NB4 (cell line): ENCODE measurements around the gene TMEM18.

Experiments
- DNase-seq: peaks from one replicate; pipeline ENCODE4 v3.0.0; 2010; ENCODE audit warnings: low read depth
- H3K4me3 ChIP-seq: one replicate; pipeline ENCODE4 v1.5.1; 2011; ENCODE audit warnings: mild to moderate bottlenecking, low read depth, low read length, moderate library complexity
- MYC ChIP-seq: IDR thresholded peaks from 2 replicates; pipeline ENCODE4 v1.6.1; 2011; ENCODE audit warnings: low read depth, low read length
- POLR2A ChIP-seq: IDR thresholded peaks from 2 replicates; pipeline ENCODE4 v1.6.1; 2011; ENCODE audit warnings: mild to moderate bottlenecking; ENCODE audit not compliant: insufficient read length; ENCODE audit errors: extremely low read depth
- TF ChIP-seq, protein P1 (sequence below): IDR thresholded peaks from 2 replicates; pipeline ENCODE4 v1.6.1; 2011; ENCODE audit warnings: low read depth, low read length
- TF ChIP-seq, protein P2 (sequence below): IDR thresholded peaks from one replicate; pipeline ENCODE4 v1.5.1; 2012; ENCODE audit warnings: low read depth, low read length

TMEM18 gene

DNA sequence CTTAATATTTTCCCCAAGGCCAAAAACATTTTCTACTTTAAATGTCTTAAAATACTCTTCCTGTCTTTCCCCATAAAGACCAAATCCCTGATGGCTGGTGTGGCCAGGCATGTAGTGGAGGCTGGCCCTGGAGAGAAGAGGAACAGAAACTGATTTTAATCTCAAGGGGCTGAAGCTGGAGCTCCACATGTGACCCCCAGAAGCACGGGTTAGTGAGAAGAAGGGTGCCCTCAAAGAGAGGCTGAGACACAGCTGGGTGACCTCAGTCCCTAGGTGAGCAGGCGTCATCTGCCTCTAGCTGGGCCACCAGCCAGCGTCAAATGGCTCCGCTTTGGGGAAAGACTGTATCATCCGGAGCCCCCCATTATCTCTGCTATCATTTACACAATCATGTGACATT, 19.3 kb upstream of the TMEM18 start:
- H3K4me3 ChIP-seq: no peak overlapping the region
- DNase-seq: peak; percentile 80
- TF ChIP-seq MYC (no peak), POLR2A (no peak)
- TF ChIP-seq, protein P1, sequence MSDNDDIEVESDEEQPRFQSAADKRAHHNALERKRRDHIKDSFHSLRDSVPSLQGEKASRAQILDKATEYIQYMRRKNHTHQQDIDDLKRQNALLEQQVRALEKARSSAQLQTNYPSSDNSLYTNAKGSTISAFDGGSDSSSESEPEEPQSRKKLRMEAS: no peak
- TF ChIP-seq, protein P2, sequence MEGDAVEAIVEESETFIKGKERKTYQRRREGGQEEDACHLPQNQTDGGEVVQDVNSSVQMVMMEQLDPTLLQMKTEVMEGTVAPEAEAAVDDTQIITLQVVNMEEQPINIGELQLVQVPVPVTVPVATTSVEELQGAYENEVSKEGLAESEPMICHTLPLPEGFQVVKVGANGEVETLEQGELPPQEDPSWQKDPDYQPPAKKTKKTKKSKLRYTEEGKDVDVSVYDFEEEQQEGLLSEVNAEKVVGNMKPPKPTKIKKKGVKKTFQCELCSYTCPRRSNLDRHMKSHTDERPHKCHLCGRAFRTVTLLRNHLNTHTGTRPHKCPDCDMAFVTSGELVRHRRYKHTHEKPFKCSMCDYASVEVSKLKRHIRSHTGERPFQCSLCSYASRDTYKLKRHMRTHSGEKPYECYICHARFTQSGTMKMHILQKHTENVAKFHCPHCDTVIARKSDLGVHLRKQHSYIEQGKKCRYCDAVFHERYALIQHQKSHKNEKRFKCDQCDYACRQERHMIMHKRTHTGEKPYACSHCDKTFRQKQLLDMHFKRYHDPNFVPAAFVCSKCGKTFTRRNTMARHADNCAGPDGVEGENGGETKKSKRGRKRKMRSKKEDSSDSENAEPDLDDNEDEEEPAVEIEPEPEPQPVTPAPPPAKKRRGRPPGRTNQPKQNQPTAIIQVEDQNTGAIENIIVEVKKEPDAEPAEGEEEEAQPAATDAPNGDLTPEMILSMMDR: no peak

DNA sequence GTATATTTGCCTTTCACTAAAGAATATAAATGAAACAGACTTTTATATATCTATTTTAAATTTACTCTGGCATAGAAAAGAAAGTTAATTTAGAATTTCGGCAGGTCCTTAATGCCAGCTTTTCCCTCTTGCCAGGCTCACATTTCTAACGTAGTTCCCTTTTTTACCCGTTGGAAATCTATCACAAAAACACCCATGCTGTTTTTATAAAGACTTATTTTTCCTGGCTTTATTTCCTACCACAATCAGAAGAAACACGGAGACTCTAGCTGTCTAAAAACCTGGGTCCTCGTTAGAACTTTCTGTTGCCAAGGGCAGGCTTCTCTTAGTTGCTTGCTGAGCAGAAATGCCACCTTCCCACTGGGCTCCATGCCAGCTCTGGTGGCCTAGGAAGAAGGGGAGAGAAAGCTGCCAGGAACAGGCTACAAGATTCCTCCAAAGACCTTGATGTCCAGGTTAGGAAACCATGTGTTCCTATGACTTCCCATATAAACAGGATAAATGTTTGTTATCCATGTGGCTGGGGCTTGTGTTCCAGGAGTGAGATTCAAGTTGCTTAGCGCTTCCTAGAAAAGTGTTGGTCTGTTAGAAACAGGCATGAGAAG, 17.8 kb upstream of the TMEM18 start:
- DNase-seq: no peak
- no peak overlapping the region for H3K4me3 ChIP-seq
- TF ChIP-seq MYC (no peak), POLR2A (no peak)
- TF ChIP-seq, protein P1: no peak
- TF ChIP-seq, protein P2: no peak

DNA sequence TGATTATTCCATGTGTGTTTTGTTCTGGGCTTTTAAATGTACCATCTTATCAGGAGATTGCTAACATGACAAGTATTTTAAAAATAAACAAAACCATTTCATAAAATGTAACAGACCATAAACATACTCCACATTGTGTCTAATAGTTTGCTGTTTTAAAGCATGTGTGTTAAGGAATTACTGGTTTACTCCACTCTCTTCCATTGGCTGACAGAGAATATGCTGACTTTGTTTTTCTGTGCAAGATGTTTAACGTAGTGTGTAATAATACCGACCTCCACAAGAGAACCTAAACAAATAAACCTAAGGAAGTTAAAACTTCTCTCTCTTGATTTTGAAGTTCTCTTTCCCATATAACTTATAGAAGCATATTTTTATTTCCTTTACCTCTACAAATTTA, 17.0 kb upstream of the TMEM18 start:
- DNase-seq: no peak
- H3K4me3 ChIP-seq: no peak overlapping the region
- TF ChIP-seq, protein P2: no peak
- TF ChIP-seq, protein P1: no peak
- TF ChIP-seq POLR2A (no peak), MYC (no peak)

DNA sequence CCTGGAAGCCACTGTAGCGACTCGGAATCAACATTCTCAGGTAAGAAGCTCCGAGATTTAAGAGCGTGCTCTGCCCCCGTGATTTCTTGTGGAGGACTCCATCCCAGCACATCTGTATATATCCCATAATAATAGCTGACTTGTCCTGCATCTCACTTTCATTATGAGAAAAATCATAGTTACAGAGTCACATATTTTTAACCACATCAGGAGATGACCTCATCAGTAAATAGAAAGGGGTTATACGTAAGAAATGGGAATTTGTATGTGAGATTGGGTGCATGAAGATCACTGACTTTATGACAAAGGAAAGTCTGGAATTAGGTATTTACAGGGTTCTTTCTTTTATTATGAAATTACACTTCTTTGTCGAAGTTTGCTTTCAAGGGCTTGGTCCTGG, 16.4 kb upstream of the TMEM18 start:
- no peak for DNase-seq
- TF ChIP-seq, protein P2: no peak
- no peak overlapping the region for H3K4me3 ChIP-seq

DNA sequence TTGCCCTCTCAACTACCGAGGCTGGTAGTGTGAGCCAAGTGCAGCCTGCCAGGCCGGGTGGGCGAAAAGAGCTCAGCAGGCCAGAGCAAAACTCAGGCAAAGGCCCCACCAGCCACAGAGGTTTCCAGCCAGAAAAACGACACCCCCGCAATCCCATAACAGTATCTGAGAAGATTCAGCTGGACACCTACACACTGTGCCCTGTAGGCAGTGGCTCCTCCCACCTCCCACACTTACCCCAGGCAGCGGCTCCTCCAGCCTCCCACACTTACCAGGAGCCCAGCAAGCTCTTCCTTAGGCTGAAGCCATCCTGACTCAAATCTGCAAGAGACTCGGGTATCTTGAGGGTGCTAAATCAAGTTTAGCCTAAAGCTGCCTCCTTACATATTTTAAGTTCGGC, 15.6 kb upstream of the TMEM18 start:
- DNase-seq: no peak
- TF ChIP-seq POLR2A (no peak), MYC (no peak)
- TF ChIP-seq, protein P1: no peak
- TF ChIP-seq, protein P2: no peak
- no peak overlapping the region for H3K4me3 ChIP-seq
